GM21786 (cell line): Measurements from ENCODE around the gene TMEM178B.
"Not testable (repeated sequence)": the region's sequence is repeated elsewhere in the genome, so short reads cannot be mapped to it uniquely, and the experiment has no call there.

Experiments used
- ATAC-seq: cut with Tn5 transposase; IDR thresholded peaks from one replicate; pipeline ENCODE4 v1.9.1; 2021; ENCODE audit not compliant: unreplicated experiment

TMEM178B gene

DNA sequence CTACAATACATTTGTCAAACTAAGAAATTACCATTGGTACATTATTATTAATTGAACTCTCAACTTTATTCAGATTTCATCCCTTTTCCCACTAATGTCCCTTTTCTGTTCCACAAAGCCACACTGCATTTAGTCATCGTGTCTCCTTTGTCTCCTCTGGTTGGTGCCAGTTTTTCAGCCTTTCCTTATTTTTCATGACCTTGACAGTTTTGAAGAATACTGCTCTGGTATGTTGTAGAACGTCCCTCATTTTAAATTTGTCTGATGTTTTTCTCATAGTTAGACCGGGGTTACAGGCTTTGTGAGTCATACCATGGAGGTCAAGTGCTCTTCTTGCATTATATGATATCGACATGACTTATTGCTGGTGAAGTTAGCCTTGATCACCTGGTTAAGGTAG, 304.0 kb downstream of the TMEM178B start:
- ATAC-seq, result no peak

- no peak for ATAC-seq
Measured at GRCh38 chr7:141378405-141378804, 304.5 kb downstream of the TMEM178B start.

GRCh38 chr7:141381794-141382427, 308.0 kb downstream of the TMEM178B start:
- ATAC-seq, result no peak

GRCh38 chr7:141383356-141383755, 309.5 kb downstream of the TMEM178B start:
- not testable (repeated sequence) for ATAC-seq

DNA sequence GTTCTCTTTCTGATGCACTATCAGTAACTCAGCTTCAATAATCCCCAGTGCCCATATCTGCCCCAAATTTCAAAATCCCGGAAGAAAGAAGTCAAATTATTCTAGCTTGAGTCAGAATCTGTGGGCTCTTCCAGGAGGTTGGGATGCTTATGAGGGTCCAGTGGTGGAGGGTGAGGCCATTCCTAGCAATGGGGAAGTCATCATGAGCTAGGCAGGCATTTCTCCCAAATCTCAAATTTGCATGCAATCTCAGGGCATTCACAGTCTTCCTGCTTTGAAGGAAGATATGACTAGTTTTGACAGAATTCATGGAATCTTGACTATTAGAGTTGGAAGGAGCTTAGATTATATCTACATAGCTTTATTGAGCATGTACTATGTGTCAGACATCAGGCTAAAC, 313.0 kb downstream of the TMEM178B start:
- ATAC-seq, result no peak

GRCh38 chr7:141387521-141388217, 313.8 kb downstream of the TMEM178B start:
- ATAC-seq, result no peak

- ATAC-seq, result no peak
Measured at GRCh38 chr7:141389140-141389796, 315.4 kb downstream of the TMEM178B start.

- ATAC-seq, result no peak
Measured at GRCh38 chr7:141390339-141390738, 316.5 kb downstream of the TMEM178B start.

- ATAC-seq, result no peak
Measured at GRCh38 chr7:141393056-141393455, 319.2 kb downstream of the TMEM178B start.

- ATAC-seq, result no peak
Measured at GRCh38 chr7:141397236-141398163, 323.6 kb downstream of the TMEM178B start.

- ATAC-seq, result no peak
Measured at GRCh38 chr7:141400356-141400755, 326.5 kb downstream of the TMEM178B start.

GRCh38 chr7:141402277-141402996, 328.6 kb downstream of the TMEM178B start:
- ATAC-seq, result no peak

DNA sequence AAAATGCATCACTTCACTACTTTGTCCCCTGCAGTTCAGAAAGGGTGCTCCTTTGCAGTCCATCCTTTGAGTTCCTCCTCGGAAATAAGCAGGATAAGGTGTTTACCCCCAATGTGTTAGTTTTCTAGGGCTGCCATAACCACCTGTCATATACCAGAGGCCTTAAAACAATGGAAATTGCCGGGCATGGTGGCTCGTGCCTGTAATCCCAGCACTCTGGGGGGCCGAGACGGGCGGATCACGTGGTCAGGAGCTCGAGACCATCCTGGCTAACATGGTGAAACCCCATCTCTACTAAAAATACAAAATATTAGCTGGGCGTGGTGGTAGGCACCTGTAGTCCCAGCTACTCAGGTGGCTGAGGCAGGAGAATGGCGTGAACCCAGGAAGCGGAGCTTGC, 330.0 kb downstream of the TMEM178B start:
- ATAC-seq, result not testable (repeated sequence)

DNA sequence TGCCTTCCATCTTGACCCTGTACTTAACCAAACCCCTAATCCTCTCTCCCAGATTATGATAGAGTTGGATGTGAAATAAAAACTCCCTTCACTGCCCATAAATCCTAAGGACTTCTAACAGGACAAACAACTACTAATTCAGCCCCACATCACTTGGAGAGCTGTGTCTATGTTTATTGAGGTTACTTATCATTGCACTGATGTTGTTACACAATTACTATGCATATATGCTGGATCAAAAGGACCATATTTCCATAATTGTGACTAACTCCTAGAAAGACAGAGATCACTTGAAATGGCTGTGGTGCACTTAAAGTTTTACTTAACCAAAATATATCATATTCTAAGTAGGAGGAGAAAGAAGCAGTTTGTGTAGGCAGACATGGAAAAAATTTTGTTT, 332.5 kb downstream of the TMEM178B start:
- no peak for ATAC-seq

GRCh38 chr7:141407893-141408292, 334.0 kb downstream of the TMEM178B start:
- no peak for ATAC-seq

DNA sequence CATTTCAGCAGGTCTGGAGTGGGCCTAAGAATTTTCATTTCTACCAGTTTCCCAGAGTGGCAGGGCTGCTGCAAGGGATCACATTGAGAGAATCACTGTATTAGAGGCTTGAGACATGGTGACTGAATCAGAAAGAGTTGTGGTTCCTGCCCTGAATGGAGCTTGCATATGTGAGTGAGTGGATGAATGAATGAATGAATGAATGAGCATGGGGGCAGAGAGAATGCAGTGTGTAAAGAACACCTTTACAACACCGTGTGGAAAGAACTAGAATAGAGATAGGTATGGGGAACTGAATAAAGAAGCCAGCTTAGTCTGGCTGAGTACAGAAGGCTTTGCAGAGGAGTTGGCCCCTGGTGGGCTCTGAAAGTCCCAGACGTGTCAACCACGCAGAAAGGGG, 334.6 kb downstream of the TMEM178B start:
- ATAC-seq, result no peak

- ATAC-seq, result no peak
Measured at GRCh38 chr7:141409219-141409618, 335.4 kb downstream of the TMEM178B start.

DNA sequence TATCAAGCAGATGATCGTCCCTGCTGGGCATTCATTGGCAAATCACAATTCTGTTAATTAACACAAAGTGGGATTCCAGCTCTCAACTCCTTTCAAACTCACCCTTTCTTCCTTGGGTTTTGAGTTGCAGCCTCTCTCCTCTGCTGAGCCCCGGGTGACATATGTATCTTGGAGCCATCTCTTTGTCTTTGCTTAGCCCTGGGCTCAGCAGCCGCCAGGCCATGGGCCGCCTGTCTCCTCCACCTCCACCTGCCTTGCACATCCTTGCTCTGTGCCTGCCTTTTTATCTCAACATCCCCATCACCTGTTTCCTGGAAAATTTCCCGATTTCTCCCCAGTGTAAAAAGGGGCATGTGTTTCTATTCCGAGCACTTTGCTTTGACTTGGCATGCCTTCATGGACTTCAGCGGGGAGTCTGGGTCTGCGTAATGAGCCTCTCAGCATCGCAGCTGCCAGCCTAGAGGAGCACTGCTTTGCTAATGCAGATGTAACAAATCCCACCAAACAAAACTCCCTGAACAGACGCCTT, 336.0 kb downstream of the TMEM178B start:
- no peak for ATAC-seq

DNA sequence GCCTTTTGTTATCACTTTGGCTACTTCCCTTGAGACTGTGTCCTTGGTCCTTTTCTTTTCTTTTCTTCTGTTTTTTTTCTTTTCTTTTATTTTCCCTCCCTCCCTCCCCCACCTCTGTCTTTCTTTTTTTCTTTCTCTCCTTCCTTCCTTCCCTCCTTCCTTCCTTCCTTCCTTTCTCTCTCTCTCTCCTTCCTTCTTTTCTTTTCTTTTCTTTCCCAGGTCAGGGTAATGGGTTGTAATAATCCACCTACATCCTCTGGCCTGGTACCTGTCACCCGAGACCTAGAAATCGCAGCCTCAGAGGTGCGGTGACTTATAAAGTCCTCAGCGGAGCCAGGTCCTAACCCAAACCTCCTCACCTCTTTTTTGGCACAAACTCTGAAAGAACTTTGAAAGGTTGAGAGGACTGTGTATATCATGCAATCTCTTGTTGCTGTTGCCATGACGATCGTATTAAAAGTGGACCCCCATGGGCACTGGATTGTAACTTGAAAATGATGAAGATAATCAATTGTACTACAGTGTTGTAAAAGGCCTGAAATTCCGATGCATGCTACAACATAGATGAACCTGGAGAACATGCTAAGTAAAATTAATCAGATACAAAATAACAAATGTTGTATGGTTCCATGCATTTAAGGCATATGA, 336.6 kb downstream of the TMEM178B start:
- no peak for ATAC-seq

- no peak for ATAC-seq
Measured at GRCh38 chr7:141411133-141411532, 337.3 kb downstream of the TMEM178B start.
